Breast epithelium (tissue), 3 donors: ENCODE results near the gene TRMT13.

Source experiments
- POLR2A ChIP-seq: fragments of 450-650 bp; IDR thresholded peaks from one replicate; pipeline ENCODE4 v1.6.1; 2016; ENCODE audit warnings: antibody characterized with exemption, mild to moderate bottlenecking, moderate library complexity
- POLR2AphosphoS5 ChIP-seq, 3 donors: sonication (generic); formaldehyde crosslinking; IDR thresholded peaks; one replicate each; pipeline ENCODE4 v1.6.1; 2017; ENCODE audit warnings: antibody characterized with exemption in 3 of 3

DNA sequence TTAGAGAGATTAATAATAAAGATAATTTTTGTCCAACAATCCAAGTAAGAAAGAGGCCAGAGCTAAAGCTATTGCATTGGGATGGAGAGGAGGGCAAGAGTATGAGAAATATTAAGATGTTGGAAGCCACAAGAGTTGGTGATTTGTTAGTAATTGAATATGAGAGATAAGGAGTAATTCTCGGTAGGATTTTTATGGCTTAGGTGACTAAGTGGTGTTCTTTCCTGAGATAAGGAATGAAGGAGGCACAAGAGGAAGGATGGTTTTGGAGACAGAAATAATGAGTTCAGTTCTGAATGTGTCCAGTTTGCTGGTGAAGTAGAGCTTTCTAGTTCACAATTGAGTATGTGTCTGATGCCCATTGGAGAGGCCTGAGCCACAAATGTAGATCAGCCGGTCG lies 9.4 kb downstream of the TRMT13 start:
- TF ChIP-seq POLR2A: no peak
- TF ChIP-seq POLR2AphosphoS5 (IDR thresholded peaks at IDR 0.05): no peak
